WTC11 (cell line): ENCODE results near the gene CHRM1. TPM values are rescaled to one million over a fixed set of nuclear protein-coding genes. Genes with fewer than 3 reads are reported as not detected.

ENCODE experiments used
- ATAC-seq: fragments of 200-7000 bp; cut with Tn5 transposase; 2 replicates; pipeline ENCODE4 v1.10.0; 2021; ENCODE audit warnings: mild to moderate bottlenecking, moderate library complexity
- CTCF ChIA-PET: fragments of 300-600 bp; sonication (Branson Sonifier 250); formaldehyde crosslinking; loops from one replicate; lab custom pipeline; 2021; ENCODE audit warnings: antibody characterized with exemption; lab: Charles Lee
- POLR2A ChIA-PET: fragments of 350-600 bp; sonication (Branson Sonifier 250); formaldehyde crosslinking; loops from one replicate; lab custom pipeline; 2021; ENCODE audit warnings: antibody characterized with exemption; lab: Charles Lee
- DNase-seq: peaks from one replicate; pipeline ENCODE4 v3.0.0; 2021; ENCODE audit warnings: low spot score
- H3K27ac Mint-ChIP-seq: 2 replicates; pipeline ENCODE4 v1.8.0; 2021; ENCODE audit warnings: mixed read lengths
- H3K27me3 Mint-ChIP-seq: 2 replicates; pipeline ENCODE4 v1.8.0; 2021; ENCODE audit warnings: low read depth, mild to moderate bottlenecking, moderate library complexity, mixed read lengths
- H3K36me3 Mint-ChIP-seq: 2 replicates; pipeline ENCODE4 v1.8.0; 2021; ENCODE audit warnings: mixed read lengths
- H3K4me1 Mint-ChIP-seq: 2 replicates; pipeline ENCODE4 v1.8.0; 2022; ENCODE audit warnings: mixed read lengths
- H3K4me3 Mint-ChIP-seq: 2 replicates; pipeline ENCODE4 v1.8.0; 2021; ENCODE audit warnings: mild to moderate bottlenecking, moderate library complexity, mixed read lengths
- H3K9me3 Mint-ChIP-seq: 2 replicates; pipeline ENCODE4 v1.8.0; 2021; ENCODE audit warnings: mixed read lengths
- ELF4 ChIP-seq: sonication (generic); formaldehyde crosslinking; IDR thresholded peaks from 2 replicates; pipeline ENCODE4 v1.8.1; 2022; ENCODE audit warnings: low read depth, mild to moderate bottlenecking, moderate library complexity, missing genetic modification reagents
- ESRRA ChIP-seq: sonication (generic); formaldehyde crosslinking; IDR thresholded peaks from 2 replicates; pipeline ENCODE4 v1.8.1; 2022; ENCODE audit warnings: mild to moderate bottlenecking, missing genetic modification reagents, borderline replicate concordance
- ETV6 ChIP-seq: sonication (generic); formaldehyde crosslinking; IDR thresholded peaks from 2 replicates; pipeline ENCODE4 v1.8.1; 2022; ENCODE audit warnings: mild to moderate bottlenecking, missing genetic modification reagents
- FOXP4 ChIP-seq: sonication (generic); formaldehyde crosslinking; IDR thresholded peaks from 2 replicates; pipeline ENCODE4 v1.8.0; 2022; ENCODE audit warnings: mild to moderate bottlenecking, missing genetic modification reagents
- GTF2I ChIP-seq: fragments of 250-450 bp; sonication (Bioruptor Pico); conservative IDR thresholded peaks from 2 replicates; pipeline ENCODE4 v1.4.0; 2021; ENCODE audit warnings: mild to moderate bottlenecking
- HMGXB4 ChIP-seq: sonication (generic); formaldehyde crosslinking; IDR thresholded peaks from 2 replicates; pipeline ENCODE4 v1.8.1; 2023; ENCODE audit warnings: mild to moderate bottlenecking, moderate library complexity, missing genetic modification reagents
- IRF1 ChIP-seq: sonication (generic); formaldehyde crosslinking; IDR thresholded peaks from 2 replicates; pipeline ENCODE4 v1.8.0; 2023; ENCODE audit warnings: missing genetic modification reagents
- IRF2 ChIP-seq: sonication (generic); formaldehyde crosslinking; IDR thresholded peaks from 2 replicates; pipeline ENCODE4 v1.8.0; 2022; ENCODE audit warnings: low read depth, missing genetic modification reagents, borderline replicate concordance
- JAZF1 ChIP-seq: fragments of 250-450 bp; sonication (Bioruptor Pico); IDR thresholded peaks from 2 replicates; pipeline ENCODE4 v1.9.0; 2021; ENCODE audit warnings: moderate library complexity, mild to moderate bottlenecking, inconsistent platforms
- MYBL2 ChIP-seq: sonication (generic); formaldehyde crosslinking; IDR thresholded peaks from 2 replicates; pipeline ENCODE4 v1.8.1; 2023; ENCODE audit warnings: mild to moderate bottlenecking, moderate library complexity, missing genetic modification reagents
- NFE2L1 ChIP-seq: sonication (generic); formaldehyde crosslinking; IDR thresholded peaks from 2 replicates; pipeline ENCODE4 v1.8.1; 2023; ENCODE audit warnings: missing genetic modification reagents
- NFYB ChIP-seq: sonication (generic); formaldehyde crosslinking; conservative IDR thresholded peaks from 2 replicates; pipeline ENCODE4 v1.8.0; 2022; ENCODE audit warnings: low read depth, missing genetic modification reagents
- PREB ChIP-seq: sonication (generic); formaldehyde crosslinking; IDR thresholded peaks from 2 replicates; pipeline ENCODE4 v1.8.1; 2022; ENCODE audit warnings: mild to moderate bottlenecking, missing genetic modification reagents, moderate library complexity, borderline replicate concordance
- TCF7 ChIP-seq: sonication (generic); formaldehyde crosslinking; IDR thresholded peaks from 2 replicates; pipeline ENCODE4 v1.8.0; 2022; ENCODE audit warnings: mild to moderate bottlenecking, low read depth, missing genetic modification reagents, moderate library complexity
- TP53 ChIP-seq: sonication (generic); formaldehyde crosslinking; IDR thresholded peaks from 2 replicates; pipeline ENCODE4 v1.8.1; 2023; ENCODE audit warnings: mild to moderate bottlenecking, missing genetic modification reagents
- USF2 ChIP-seq: sonication (generic); formaldehyde crosslinking; IDR thresholded peaks from 2 replicates; pipeline ENCODE4 v1.8.1; 2023; ENCODE audit warnings: mild to moderate bottlenecking, missing genetic modification reagents, moderate library complexity
- ZNF219 ChIP-seq: sonication (generic); formaldehyde crosslinking; IDR thresholded peaks from 2 replicates; pipeline ENCODE4 v1.8.0; 2023; ENCODE audit warnings: missing genetic modification reagents, mild to moderate bottlenecking, borderline replicate concordance
- ZNF317 ChIP-seq: sonication (generic); formaldehyde crosslinking; IDR thresholded peaks from 2 replicates; pipeline ENCODE4 v1.8.1; 2023; ENCODE audit warnings: low read depth, mild to moderate bottlenecking, moderate library complexity, missing genetic modification reagents, borderline replicate concordance
- ZNF416 ChIP-seq: fragments of 250-450 bp; sonication (Bioruptor Pico); IDR thresholded peaks from 2 replicates; pipeline ENCODE4 v1.9.0; 2021; ENCODE audit warnings: mild to moderate bottlenecking, inconsistent platforms
- total RNA-seq: library from RNA; stranded (reverse); gene quantifications from 3 replicates; pipeline ENCODE4 v1.2.3, GENCODE V29; 2021
- TF ChIP-seq, protein P1 (sequence below): sonication (generic); formaldehyde crosslinking; IDR thresholded peaks from 2 replicates; pipeline ENCODE4 v1.8.1; 2022; ENCODE audit warnings: low read depth, missing genetic modification reagents, borderline replicate concordance
- TF ChIP-seq, protein P2 (sequence below): sonication (generic); formaldehyde crosslinking; IDR thresholded peaks from 2 replicates; pipeline ENCODE4 v1.8.0; 2022; ENCODE audit warnings: mild to moderate bottlenecking, missing genetic modification reagents
- TF ChIP-seq, protein P3 (sequence below): sonication (generic); formaldehyde crosslinking; IDR thresholded peaks from 2 replicates; pipeline ENCODE4 v1.8.1; 2022; ENCODE audit warnings: low read depth, mild to moderate bottlenecking, moderate library complexity, missing genetic modification reagents, borderline replicate concordance

CHRM1 gene
- total RNA-seq, 1 experiment from 2014 or later = not detected

DNA sequence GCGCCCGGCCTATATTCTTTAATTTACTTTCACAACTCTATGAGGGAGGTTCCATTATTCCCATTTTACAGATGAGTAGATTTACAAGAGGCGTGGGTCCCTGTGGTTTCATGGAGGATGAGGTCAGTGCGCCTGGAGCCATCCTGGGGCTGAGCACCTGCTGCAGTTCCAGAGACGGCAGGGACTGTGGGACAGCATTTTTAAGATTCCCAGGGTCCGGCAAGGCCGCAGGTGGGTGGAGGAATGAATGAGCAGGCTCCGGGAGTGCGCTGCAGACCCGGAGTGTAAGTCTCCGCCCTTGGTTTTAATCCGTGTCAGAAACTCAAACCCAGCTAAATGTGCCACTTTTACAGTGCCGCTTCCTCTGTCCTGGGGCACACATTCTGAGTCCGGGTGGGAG, 4.1 kb upstream of the CHRM1 start:
- DNase-seq (peak; percentile 69), ATAC-seq (peak; percentile 45)
- no peak overlapping the region for H3K27ac Mint-ChIP-seq
- H3K36me3 Mint-ChIP-seq = no peaks in the 10 kb centered on the region
- ChIA-PET POLR2A (no interaction called here), CTCF (interaction anchor here (2.0 to 14.1 kb wide), 4 partner anchors 17 to 98 kb away, joined by 11 to 268 read pairs (median 43); no protein-coding TSS in a partner anchor)
- peak overlapping the region; percentile 87 for H3K4me3 Mint-ChIP-seq
- no peak for TF ChIP-seq NFE2L1 (CRISPR knock-in tag)
- no peak for TF ChIP-seq TP53 (CRISPR knock-in tag)
- TF ChIP-seq PREB = no peak
- TF ChIP-seq ZNF416 (CRISPR knock-in tag) = no peak
- TF ChIP-seq, protein P1, sequence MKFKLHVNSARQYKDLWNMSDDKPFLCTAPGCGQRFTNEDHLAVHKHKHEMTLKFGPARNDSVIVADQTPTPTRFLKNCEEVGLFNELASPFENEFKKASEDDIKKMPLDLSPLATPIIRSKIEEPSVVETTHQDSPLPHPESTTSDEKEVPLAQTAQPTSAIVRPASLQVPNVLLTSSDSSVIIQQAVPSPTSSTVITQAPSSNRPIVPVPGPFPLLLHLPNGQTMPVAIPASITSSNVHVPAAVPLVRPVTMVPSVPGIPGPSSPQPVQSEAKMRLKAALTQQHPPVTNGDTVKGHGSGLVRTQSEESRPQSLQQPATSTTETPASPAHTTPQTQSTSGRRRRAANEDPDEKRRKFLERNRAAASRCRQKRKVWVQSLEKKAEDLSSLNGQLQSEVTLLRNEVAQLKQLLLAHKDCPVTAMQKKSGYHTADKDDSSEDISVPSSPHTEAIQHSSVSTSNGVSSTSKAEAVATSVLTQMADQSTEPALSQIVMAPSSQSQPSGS (CRISPR knock-in tag) = no peak
- TF ChIP-seq ELF4 = no peak
- TF ChIP-seq ESRRA = no peak
- peaks cover 80% of the 10 kb centered on the region for H3K27me3 Mint-ChIP-seq
- peaks cover 38% of the 10 kb centered on the region for H3K4me1 Mint-ChIP-seq
- H3K9me3 Mint-ChIP-seq = no peaks in the 10 kb centered on the region

DNA sequence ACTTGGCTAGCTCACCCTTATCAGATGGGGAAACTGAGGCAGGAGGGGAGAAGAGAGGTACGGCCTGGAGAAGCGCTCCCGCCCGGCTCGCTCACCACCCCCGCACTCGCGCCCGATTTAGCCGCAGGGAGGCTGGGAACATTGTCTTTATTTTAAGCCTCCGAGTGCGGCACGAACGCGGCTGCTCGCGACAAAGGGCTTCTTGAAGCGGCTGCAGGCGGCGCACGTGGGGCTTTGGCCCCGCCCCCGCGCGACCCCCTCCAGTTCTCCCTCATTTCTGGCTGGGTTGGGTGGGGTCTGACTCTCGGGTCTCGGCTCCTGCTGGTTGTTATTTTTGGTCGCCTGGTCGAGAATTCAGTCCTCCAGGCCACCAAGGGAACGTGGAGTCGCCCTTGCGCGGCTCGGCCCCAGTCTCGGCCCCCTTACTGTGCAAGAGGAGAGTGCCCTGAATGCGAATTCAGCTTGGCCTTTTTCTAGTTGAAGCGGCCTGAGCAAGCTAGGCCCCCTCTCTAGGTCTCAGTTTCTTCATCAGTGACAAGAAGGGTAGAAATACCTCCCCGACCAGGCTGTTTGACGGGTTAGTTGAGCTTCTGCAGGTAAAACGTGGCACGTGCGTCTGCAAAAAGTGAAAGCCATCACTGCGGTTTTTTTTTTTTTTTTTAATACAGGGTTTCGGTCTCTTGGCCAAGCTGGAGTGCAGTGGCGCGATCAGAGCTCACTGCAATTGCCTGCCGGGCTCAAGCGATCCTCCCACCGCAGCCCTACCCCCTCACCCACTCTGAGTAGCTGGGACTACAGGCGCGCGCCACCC, 2.6 kb upstream of the CHRM1 start:
- ATAC-seq = no peak
- peaks cover 70% of the 10 kb centered on the region for H3K27me3 Mint-ChIP-seq
- POLR2A ChIA-PET = interaction anchor here (0.6 to 1.3 kb wide), 3 partner anchors 14 to 42 kb away, joined by 3 to 4 read pairs (median 3); no protein-coding TSS in a partner anchor
- TF ChIP-seq FOXP4 (CRISPR knock-in tag) (0 out of 2 replicates have a peak, but pooled peaks have one; percentile 45), MYBL2 (no peak), PREB (no peak), IRF2 (CRISPR knock-in tag) (no peak), GTF2I (CRISPR knock-in tag) (no peak), NFYB (no peak), ZNF219 (CRISPR knock-in tag) (no peak), TCF7 (no peak), HMGXB4 (CRISPR knock-in tag) (no peak), JAZF1 (CRISPR knock-in tag) (no peak), USF2 (CRISPR knock-in tag) (peak; percentile 36; the same call in 1 of the 2 replicates), IRF1 (0 out of 2 replicates have a peak, but pooled peaks have one; percentile 52), ETV6 (peak; percentile 48; the same call in 1 of the 2 replicates), ZNF317 (CRISPR knock-in tag) (no peak)
- TF ChIP-seq, protein P2, sequence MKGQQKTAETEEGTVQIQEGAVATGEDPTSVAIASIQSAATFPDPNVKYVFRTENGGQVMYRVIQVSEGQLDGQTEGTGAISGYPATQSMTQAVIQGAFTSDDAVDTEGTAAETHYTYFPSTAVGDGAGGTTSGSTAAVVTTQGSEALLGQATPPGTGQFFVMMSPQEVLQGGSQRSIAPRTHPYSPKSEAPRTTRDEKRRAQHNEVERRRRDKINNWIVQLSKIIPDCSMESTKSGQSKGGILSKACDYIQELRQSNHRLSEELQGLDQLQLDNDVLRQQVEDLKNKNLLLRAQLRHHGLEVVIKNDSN (CRISPR knock-in tag) = no peak
- TF ChIP-seq, protein P3, sequence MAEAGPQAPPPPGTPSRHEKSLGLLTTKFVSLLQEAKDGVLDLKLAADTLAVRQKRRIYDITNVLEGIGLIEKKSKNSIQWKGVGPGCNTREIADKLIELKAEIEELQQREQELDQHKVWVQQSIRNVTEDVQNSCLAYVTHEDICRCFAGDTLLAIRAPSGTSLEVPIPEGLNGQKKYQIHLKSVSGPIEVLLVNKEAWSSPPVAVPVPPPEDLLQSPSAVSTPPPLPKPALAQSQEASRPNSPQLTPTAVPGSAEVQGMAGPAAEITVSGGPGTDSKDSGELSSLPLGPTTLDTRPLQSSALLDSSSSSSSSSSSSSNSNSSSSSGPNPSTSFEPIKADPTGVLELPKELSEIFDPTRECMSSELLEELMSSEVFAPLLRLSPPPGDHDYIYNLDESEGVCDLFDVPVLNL (CRISPR knock-in tag) = no peak

More for the DNA sequence above, 2.6 kb upstream of the CHRM1 start:
- H3K4me1 Mint-ChIP-seq = peaks cover 41% of the 10 kb centered on the region
- no peak for DNase-seq
- H3K36me3 Mint-ChIP-seq = no peaks in the 10 kb centered on the region
- H3K9me3 Mint-ChIP-seq = no peaks in the 10 kb centered on the region
- CTCF ChIA-PET = interaction anchor here (0.7 to 14.1 kb wide), 12 partner anchors 9 to 1076 kb away, joined by 3 to 268 read pairs (median 5); partner anchors contain the start of gene SLC22A8
- H3K27ac Mint-ChIP-seq = no peak overlapping the region
- peak overlapping the region; percentile 65 for H3K4me3 Mint-ChIP-seq
